Stimulated activated CD4-positive, alpha-beta T cell treated with anti-CD3 and anti-CD28 coated beads, TNF-alpha, amount 100 ng/mL, for 24 hours (primary cell): ENCODE measurements around the gene PPFIBP1.
"Not testable (repeated sequence)": the region's sequence is repeated elsewhere in the genome, so short reads cannot be mapped to it uniquely, and the experiment has no call there.

Experiments
- DNase-seq, 3 experiments: peaks; one replicate each; pipeline ENCODE4 v3.0.0-alpha.2; 2020; ENCODE audit warnings: low read depth in 3 of 3

The PPFIBP1 gene

DNA sequence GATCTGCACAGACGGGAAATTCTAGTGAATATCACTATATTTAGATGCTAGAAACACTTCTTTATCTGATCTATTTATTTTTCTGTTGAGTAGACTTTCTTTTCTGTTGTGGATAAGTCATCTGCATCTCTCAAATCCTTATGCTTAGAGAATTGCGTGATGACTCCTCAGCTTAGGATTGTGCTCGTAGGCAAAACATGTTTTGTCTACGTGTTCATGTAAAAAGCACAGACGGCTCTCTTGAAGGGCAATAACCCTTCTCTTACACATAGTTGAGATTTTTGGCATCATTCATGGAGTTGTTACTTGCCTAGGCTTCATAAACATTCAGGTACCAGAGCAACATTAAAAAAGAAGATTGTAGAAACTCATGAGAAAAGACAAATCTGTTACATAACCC is 18.6 kb downstream of the PPFIBP1 start:
- DNase-seq, result no peak

DNA sequence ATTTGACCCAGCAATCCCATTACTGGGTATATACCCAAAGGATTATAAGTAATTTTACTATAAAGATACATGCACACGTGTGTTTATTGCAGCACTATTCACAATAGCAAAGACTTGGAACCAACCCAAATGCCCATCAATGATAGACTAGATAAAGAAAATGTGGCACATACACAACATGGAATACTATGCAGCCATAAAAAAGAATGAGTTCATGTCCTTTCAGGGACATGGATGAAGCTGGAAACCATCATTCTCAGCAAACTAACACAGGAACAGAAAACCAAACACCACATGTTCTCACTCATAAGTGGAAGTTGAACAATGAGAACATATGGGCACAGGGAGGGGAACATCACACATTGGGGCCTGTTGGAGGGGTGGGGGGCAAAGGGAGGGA is 20.9 kb downstream of the PPFIBP1 start:
- not testable (repeated sequence) for DNase-seq

DNA sequence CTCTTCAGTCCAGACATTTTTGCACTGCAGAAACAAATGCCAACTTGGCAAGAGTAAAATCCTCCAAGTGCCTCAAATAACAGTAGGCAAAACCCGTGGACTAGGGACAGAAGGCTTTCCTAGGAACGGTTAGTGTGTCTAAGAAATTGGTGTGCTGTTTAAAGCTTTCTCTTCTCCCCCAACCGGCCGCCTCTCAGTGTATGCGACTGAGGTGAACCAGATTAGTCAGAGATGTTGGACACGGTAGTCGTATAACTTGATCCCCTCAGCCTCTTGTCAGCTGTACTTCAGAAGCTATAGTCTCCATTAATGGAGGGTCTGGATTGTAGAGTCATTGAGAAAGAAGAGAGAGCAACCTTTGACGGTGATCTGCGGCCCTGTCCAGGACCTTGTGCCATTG is 21.7 kb downstream of the PPFIBP1 start:
- no peak for DNase-seq

DNA sequence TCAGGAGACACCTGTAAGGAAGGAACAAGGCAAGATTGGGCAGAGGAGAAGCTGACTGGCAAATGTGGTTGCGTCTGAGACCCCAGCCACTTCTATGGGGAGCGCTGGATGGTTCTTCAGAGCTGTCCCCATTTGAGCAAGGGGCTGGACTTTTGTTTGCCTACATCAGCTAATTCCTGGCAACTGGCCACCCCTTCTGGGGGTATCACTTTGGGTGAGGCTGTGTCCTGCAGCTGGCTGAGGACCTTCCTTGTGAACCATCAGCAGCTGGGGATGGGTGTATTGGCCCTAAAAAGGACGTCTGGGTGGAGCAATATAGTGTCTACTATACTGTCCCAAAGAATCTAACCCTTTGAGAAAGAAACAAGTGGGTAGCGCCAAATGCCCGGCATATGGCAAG is 23.6 kb downstream of the PPFIBP1 start:
- DNase-seq, result no peak

DNA sequence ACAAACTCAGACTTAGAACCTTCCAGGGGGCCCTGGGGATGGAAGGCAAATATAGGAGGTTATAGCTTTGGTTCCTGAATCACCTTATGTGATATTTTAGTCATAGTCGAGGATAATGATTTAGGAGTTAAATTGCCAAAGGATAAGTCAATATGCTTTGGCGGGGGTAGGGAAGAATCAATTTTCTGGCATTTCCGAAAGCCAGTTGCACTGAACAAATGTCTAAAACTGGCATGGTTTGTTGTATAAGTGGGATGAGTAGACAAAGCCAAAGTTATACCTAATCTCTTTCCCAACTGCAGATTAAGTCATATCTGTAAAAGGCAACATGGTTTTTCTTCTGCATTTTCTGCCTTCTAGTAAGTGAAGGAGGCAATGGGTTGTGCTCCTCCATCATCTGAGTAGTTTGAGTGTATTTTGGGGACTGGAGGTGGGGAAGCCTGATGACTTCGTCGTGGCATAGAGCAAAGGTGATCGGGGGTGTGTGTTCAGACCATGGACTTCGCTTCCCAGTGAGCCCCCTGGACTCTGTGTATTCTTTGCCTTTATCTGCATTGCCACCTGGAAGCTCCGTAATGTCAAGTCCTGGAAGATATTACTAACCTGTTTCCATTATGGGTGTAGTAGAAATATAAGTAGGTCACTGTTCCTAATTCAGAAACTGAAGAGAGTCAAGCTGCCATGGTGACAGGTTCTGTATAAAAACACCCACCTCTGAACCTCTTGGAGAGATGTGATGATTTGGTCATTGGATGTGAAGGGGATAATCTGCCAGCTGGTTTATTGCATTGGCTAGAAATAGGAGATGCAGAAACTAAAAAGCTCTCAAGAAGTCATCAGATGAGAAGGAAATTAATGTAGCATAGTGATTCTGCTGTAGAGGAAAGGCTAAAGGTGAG is 24.5 kb downstream of the PPFIBP1 start:
- DNase-seq, result no peak

DNA sequence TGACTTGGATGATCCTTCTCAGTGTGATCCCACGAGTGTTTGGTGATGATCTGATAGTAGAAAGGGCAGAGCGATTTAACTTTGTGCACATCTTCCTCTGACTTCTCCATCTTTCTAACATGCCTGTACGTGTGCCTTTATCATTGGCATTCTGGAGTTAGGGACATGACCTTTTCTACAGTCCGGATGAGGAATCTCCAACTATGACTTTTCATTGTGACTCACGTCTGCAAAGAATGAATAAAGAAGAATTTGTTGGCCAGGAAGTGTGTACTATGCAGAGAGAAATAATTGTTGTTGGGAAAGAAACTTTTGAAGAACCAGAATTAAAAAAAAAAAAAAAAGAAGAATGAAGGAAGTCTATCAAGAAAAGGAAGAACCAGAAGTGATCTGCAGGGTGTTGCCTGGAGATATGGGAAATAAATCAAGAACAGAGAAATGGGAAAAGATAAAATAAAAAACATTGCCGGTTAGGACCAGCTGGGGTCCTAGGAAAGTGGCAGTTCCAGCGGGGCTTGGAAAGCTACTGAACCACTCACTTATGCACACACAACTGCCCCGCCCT is 25.3 kb downstream of the PPFIBP1 start:
- DNase-seq, result no peak

DNA sequence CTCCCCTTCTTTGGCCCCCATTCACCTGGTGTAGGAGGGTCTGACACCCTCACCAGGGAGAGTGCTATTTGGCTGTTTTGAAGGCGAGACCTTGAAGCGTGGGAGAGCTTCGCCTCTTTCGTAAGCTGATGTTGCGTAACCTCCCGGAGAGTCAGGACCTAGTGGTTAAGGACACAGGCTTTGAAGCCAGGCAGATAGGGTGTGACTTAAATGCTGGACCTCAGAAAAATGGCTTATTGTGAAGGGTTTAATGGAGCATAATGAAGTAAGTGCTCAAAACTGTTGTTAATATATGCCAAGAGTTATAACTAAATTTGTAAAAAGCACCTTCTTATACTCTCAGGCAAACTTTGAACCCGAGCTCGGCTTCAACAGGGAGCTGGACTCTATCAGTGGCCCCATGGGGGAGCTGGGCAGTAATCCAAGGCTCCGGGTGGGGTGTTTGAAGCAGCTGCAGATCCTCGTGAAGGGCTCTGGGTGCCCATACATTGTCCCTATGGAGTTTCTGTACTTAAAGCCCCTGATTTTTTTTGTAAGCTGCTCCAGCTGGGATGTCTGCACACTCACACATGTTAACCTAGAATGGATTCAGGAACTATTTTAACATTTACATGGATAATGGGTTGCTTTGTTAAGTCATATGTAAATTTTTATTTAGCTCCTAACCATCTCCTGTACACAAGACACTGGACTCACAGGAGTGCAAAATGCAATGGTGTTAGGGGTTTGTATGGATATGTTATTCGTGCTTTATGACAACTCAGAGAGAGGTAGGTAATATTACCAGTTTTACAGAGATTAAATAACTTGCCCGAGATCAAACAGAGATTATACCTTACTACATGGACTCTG is 26.0 kb downstream of the PPFIBP1 start:
- DNase-seq, result no peak

DNA sequence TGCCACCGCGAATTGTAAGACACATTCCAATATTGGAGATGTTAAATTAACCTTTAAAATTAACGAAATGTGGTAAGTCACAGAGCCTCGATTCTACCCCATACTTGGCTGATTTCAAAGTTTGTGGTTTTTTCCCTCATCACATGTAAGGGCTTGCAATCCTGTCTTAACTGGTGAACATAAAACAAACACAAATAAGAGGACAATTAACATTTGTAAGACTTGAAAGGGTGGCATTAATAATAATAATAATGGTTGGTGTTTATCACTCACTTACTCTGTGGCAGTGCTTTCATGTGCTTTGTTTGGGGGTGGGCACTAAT is 26.6 kb downstream of the PPFIBP1 start:
- DNase-seq, result no peak

DNA sequence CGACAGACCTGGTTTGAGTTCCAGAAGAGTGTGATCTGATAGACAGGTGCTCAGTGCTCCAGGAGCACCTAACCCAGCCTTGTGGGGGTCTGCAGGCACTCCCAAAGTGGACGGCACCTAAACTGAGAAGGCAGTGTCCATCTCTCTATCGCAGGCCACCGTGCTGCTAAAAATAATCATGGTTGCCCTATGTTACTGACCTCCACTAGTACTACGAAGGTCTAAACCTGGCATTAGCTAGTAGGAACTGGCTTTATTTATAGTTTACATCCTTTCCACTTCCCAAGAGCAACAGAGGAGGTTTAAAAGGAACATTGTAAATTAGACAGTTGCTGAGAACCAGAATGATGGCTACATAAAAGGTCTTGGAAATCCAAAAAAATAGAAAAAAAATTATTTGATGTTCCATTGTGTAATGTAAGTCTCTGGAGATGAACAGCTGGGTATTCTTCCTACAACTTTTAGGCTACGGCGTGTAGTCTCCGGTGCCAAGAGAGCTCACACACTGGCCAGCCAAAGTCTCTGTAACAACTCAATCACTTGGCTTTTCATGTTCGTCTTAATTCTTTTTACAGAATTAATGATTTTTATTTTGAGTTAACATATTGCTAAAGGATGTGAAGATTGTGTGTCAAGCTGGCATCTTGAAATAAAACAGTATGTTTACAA is 27.3 kb downstream of the PPFIBP1 start:
- DNase-seq, result no peak

DNA sequence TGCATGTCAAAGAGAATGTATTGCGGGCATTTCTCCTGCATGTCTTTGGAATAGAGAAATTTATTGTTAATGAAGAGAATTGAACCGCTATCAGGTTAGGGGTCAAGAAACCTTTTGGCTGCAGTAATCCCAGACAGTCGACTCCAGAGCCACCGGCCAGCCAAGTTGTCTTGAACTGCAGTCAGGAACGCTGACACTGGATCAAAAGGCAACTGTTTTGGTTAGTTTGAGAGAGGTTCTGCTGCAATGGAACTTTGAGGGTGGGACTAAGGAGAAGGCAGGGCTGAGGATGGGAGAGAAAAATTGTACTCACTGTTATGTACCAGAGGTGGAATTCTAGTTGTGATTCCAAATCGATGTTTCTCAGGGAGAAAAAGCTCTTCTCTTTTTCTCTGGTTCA is 28.2 kb downstream of the PPFIBP1 start:
- no peak for DNase-seq

DNA sequence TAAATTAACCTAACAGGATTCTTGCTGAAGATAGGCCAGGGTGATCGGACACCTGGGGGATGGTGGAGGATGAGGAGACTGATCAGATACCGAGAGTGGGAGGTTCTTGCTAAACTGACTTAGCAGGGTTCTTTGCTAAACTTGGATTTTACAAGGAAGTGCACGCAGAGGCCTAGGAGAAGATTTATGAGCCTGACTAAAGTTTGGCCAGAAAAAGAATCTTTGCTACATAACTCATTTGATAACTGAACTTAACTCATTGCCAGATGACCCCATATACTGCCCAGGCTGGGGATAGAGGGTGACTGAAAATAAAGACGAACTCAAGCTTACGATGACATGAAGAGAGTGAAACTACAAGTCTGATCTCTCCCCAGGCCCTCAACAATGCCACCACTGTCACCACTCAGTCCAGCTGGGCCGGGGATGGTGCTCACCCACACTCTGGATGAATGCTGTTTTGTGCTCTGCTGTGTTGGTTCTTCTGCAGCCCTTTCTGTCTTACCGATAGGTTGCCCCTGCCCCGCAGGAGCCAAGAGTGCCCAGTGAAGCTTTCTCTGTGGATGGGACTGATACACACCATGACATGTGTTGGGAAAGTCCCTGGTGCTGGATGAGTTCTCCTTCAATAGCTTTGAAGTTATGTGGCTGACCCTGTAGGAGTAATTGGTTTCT is 29.0 kb downstream of the PPFIBP1 start:
- DNase-seq, result no peak

DNA sequence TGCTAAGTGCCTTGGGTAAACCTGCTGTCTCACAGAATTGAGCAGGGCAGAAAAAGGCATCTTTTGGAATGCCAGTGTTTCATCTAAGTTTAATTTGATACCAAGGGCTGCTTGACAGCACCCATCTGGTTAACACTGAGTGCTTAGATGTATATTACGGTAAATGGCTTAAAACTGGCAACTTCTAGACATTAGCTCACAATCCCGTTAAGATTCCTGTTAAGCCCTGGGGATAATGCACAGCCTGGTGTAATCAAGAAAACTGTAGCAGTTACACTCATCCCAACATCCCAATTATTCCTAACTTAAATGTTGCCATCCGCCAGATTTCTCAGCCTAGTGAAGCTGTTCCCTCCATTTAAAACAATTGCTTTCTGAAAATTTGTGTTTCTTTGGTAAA is 29.9 kb downstream of the PPFIBP1 start:
- DNase-seq, result no peak

DNA sequence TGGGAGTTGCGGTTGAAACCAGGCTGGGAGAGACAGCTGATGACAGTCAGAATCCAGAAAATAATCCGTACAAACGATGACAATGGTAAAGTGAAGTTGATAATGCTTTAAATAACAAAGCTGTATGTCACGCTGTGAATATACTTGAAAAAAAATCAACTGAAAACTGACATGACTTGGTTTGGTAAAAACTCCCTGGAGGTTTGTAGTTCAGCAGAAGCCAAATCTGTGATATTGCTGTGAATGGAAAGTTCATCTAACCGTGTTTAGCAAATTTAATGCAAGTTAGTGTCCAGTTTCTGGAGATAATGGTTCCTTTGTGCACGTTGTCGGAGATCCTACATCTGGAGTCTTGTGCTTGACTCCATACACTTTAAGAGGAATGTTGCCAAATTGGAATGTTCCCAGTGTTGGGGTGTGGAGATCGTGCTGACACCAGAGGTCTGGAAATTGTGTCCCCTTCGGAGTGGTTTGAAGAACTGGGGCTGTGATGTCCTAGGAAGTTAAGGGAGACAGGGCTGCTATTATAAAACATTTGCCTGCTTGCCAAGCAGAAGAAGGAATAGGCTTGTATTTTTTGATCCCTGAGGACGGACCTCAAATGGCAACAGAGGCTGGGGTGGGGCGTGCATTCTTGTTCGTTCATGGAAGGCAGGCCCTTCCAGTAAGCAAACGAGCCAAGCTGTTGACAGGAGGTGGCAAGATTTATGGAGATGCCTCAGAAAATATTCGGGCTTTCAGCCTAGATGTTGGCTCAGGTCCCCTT is 30.6 kb downstream of the PPFIBP1 start:
- no peak for DNase-seq

DNA sequence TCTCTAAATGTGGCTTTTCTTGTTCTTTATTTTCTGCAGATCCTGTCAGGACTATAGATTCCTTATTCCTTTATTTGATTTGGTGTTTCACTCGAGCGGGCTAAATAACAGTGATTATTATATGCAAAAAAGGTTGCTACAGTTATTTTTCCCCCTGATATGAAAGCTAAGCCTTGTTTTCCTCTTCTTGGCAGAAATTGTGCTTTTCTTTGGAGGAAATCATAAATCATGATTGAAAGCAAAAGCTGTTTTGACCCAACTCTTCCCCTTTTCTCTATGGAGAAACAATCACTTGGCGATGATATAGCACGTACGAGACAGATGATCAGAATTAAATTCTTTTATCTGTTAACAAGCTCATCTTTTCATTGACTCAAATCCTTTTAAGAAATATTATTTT is 31.4 kb downstream of the PPFIBP1 start:
- DNase-seq, result no peak

DNA sequence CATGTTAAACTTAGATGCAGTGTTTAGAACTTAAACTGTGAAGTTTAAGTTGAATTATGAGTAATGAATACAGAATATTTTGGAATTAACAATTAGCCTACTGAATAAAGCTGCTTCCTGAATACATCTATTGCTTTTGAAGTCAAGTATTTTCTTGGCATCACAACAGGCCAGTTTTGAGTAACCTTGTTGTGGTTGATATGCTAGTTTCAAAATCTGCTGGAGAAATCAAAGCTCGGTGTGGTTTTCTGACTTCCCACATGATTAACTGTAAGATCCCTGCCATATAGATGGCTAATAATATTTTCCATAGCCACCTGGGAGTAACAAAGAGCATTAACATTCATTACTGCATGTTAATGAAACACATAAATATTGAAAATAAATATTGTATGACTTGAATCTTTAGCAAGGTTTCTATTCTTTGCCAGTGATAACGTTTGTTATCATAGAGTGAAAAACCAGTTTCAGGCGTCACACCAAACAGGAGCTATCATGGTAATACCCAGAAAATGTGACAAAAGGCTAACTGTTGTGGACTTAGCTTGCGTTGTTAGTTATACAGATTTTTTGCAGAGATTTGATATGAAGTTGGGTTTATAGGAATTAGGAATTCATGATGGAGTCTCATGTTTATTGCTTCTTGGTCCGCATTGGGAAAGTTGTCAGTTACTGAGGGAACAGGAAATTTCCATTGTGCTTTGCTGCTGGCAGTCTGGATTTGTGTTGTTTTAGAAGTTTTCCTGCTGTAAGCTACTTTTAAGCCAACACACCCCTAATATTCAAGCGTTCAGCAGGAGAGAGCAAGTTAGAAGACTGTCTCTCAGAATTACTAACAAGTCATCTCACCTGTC is 32.1 kb downstream of the PPFIBP1 start:
- DNase-seq, result no peak

DNA sequence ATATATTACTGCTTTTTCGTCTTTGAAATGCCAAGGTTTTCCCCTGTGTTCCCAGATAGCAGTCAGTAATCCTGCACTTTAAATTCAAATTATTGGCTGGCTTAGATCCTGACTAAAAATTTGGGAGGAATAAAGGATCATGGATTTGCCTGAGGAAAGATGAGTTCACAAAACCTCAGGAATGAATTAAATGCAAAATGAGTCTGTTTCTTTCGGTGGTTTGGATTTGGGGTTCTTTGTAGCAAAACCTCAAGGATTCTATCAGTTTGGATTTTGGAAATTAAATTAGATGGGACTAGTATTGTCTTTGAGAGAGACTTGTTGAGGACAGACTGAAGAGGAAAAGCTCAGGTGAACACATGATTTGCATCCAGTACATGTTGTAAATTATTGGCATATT is 36.1 kb downstream of the PPFIBP1 start:
- DNase-seq, result no peak

DNA sequence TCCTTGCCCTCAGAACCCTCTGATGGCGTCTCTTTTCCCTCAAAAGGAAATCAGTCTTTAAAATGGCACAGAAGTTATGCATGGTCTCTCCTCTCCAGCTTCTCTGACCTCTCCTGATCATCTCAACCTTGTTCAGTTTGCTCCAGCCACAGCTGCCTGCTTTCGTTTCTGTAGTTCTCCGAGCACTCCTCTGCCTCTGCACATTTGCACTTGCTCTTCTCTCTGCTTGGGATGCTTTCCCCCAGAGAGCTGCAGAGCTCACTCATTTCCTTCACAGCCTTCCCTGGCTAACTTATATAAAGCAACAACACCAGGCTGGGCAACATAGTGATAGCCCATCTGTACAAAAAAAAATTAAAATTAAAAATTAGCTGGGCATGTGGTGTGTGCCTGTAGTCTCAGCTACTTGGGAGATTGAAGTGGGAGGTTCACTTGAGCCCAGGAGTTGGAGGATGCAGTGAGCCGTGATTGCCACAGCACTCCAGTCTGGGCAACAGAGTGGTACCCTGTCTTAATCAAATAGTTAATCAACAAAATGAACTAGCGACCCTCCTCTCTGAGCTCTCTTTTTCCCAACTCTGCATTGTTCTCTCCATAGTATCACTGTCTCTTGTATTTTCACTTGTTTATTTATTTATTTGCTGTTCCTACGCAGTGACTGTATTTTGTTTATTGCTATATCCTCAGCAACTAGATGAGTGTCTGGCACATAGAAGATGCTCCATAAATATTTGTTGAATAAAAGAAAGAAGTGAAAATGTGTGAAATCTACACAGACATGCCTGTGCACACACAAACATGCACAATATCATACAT is 37.7 kb downstream of the PPFIBP1 start:
- DNase-seq, result no peak

DNA sequence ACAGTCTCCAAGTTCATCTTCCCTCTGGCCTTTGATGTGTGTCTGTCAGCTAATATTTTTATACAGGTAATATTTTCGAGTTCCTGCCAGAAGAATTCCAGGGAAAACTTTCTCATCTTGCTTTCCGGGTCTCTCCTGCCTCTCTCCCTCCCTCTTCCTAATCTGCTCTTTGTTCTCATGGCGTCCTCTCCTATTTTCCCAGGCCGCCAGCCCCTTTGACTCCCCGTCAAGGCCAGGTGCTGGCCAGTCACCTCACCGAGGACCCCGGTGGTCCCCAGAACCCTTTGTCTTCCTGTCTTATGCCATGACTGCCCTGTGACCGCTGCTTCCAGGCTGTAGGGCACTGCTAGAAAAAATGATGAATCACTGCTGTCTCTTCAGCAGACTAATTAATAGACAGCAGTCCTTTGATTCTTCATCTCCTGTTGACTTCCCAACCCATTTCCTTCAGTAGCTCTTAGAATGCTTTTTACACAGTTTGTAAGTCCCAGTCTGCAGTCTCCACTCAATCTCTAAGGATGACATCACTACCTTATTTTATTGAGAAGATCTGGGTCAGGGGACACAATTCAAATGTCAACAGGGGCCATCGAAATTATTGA is 40.7 kb downstream of the PPFIBP1 start:
- DNase-seq, result no peak

DNA sequence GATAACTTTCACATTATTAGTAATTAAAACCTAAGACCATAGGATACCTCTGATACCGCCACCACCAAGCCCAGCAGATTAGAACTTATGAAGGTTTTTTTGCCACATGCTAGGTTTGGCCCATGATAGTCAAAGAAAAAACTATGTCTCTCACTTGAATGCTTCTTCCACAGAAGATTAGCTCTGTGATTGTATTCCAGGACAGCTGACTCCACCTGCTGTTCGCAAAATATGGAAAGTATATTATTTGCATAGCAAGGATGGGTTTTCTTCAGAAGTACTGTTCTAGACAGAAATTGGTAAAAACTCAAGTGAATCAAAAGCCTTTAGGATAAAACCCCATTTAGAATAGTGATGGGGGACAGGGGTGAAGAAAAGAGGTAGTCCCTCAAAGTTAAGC is 42.2 kb downstream of the PPFIBP1 start:
- no peak for DNase-seq
